Skeletal muscle satellite cell (primary cell): ENCODE measurements around the gene SCN4B.

Experiments used
- H3K27me3 ChIP-seq: 2 replicates; pipeline ENCODE4 v1.7.0; 2013; ENCODE audit warnings: low read length; ENCODE audit not compliant: control insufficient read depth, insufficient read depth
- H3K36me3 ChIP-seq: 2 replicates; pipeline ENCODE4 v1.7.0; 2013; ENCODE audit warnings: mild to moderate bottlenecking, control low read depth, low read length; ENCODE audit not compliant: insufficient read depth
- H3K4me1 ChIP-seq: 2 replicates; pipeline ENCODE4 v1.7.0; 2013; ENCODE audit warnings: low read length; ENCODE audit not compliant: control insufficient read depth, insufficient read depth
- H3K4me2 ChIP-seq: 2 replicates; pipeline ENCODE4 v1.7.0; 2013; ENCODE audit warnings: mild to moderate bottlenecking, low read length
- H3K4me3 ChIP-seq: 2 replicates; pipeline ENCODE4 v1.7.0; 2013; ENCODE audit warnings: low read length
- H3K9ac ChIP-seq: 2 replicates; pipeline ENCODE4 v1.7.0; 2013; ENCODE audit warnings: mild to moderate bottlenecking, low read depth, low read length, moderate library complexity
- H3K9me3 ChIP-seq: replicated peaks from 2 replicates; pipeline ENCODE4 v1.7.0; 2013; ENCODE audit warnings: mild to moderate bottlenecking, control low read depth, low read length

SCN4B gene

GRCh38 chr11:118135796-118136165, 16.8 kb downstream of the SCN4B start:
- no peaks in the 10 kb centered on the region for H3K36me3 ChIP-seq
- no peak overlapping the region for H3K4me3 ChIP-seq
- no peak overlapping the region for H3K4me2 ChIP-seq
- no peaks in the 10 kb centered on the region for H3K4me1 ChIP-seq
- no peak overlapping the region for H3K9ac ChIP-seq
- no peaks in the 10 kb centered on the region for H3K9me3 ChIP-seq
- peaks cover 41% of the 10 kb centered on the region for H3K27me3 ChIP-seq

- Histone ChIP-seq H3K4me3 (no peak overlapping the region), H3K4me2 (no peak overlapping the region), H3K27me3 (peaks cover 38% of the 10 kb centered on the region), H3K9me3 (no peaks in the 10 kb centered on the region), H3K36me3 (no peaks in the 10 kb centered on the region), H3K4me1 (no peaks in the 10 kb centered on the region), H3K9ac (no peak overlapping the region)
Observed at GRCh38 chr11:118135051-118135795, 17.4 kb downstream of the SCN4B start.

GRCh38 chr11:118133816-118134215, 18.8 kb downstream of the SCN4B start:
- no peak overlapping the region for H3K4me2 ChIP-seq
- H3K9me3 ChIP-seq: no peaks in the 10 kb centered on the region
- H3K27me3 ChIP-seq: peaks cover 34% of the 10 kb centered on the region
- no peak overlapping the region for H3K9ac ChIP-seq
- H3K4me3 ChIP-seq: no peak overlapping the region
- no peaks in the 10 kb centered on the region for H3K36me3 ChIP-seq
- H3K4me1 ChIP-seq: no peaks in the 10 kb centered on the region

- no peaks in the 10 kb centered on the region for H3K4me1 ChIP-seq
- H3K27me3 ChIP-seq: peaks cover 29% of the 10 kb centered on the region
- H3K4me3 ChIP-seq: no peak overlapping the region
- H3K9ac ChIP-seq: no peak overlapping the region
- no peaks in the 10 kb centered on the region for H3K36me3 ChIP-seq
- no peak overlapping the region for H3K4me2 ChIP-seq
- H3K9me3 ChIP-seq: no peaks in the 10 kb centered on the region
Observed at GRCh38 chr11:118132385-118133151, 20.1 kb downstream of the SCN4B start.

GRCh38 chr11:118129471-118130172, 23.0 kb downstream of the SCN4B start:
- Histone ChIP-seq H3K9me3 (no peaks in the 10 kb centered on the region), H3K36me3 (no peaks in the 10 kb centered on the region), H3K4me3 (no peak overlapping the region), H3K4me1 (no peaks in the 10 kb centered on the region), H3K27me3 (peaks cover 26% of the 10 kb centered on the region), H3K9ac (no peak overlapping the region), H3K4me2 (no peak overlapping the region)

GRCh38 chr11:118128721-118129470, 23.7 kb downstream of the SCN4B start:
- no peaks in the 10 kb centered on the region for H3K4me1 ChIP-seq
- H3K27me3 ChIP-seq: peaks cover 21% of the 10 kb centered on the region
- H3K4me2 ChIP-seq: no peak overlapping the region
- H3K36me3 ChIP-seq: no peaks in the 10 kb centered on the region
- no peak overlapping the region for H3K9ac ChIP-seq
- H3K9me3 ChIP-seq: no peaks in the 10 kb centered on the region
- no peak overlapping the region for H3K4me3 ChIP-seq

- no peaks in the 10 kb centered on the region for H3K9me3 ChIP-seq
- H3K36me3 ChIP-seq: no peaks in the 10 kb centered on the region
- no peaks in the 10 kb centered on the region for H3K4me1 ChIP-seq
- H3K9ac ChIP-seq: no peak overlapping the region
- peaks cover 18% of the 10 kb centered on the region for H3K27me3 ChIP-seq
- no peak overlapping the region for H3K4me3 ChIP-seq
- H3K4me2 ChIP-seq: no peak overlapping the region
Observed at GRCh38 chr11:118128310-118128709, 24.3 kb downstream of the SCN4B start.

GRCh38 chr11:118126082-118126838, 26.4 kb downstream of the SCN4B start:
- Histone ChIP-seq H3K4me3 (no peak overlapping the region), H3K9me3 (no peaks in the 10 kb centered on the region), H3K4me2 (no peak overlapping the region), H3K27me3 (peaks cover 15% of the 10 kb centered on the region), H3K4me1 (no peaks in the 10 kb centered on the region), H3K36me3 (no peaks in the 10 kb centered on the region), H3K9ac (no peak overlapping the region)

GRCh38 chr11:118124929-118125535, 27.6 kb downstream of the SCN4B start:
- no peaks in the 10 kb centered on the region for H3K36me3 ChIP-seq
- H3K4me1 ChIP-seq: no peaks in the 10 kb centered on the region
- H3K27me3 ChIP-seq: peaks cover 16% of the 10 kb centered on the region
- H3K4me2 ChIP-seq: no peak overlapping the region
- H3K9ac ChIP-seq: no peak overlapping the region
- no peaks in the 10 kb centered on the region for H3K9me3 ChIP-seq
- no peak overlapping the region for H3K4me3 ChIP-seq

- no peaks in the 10 kb centered on the region for H3K9me3 ChIP-seq
- no peak overlapping the region for H3K4me2 ChIP-seq
- H3K36me3 ChIP-seq: no peaks in the 10 kb centered on the region
- H3K4me3 ChIP-seq: no peak overlapping the region
- H3K27me3 ChIP-seq: peaks cover 14% of the 10 kb centered on the region
- no peak overlapping the region for H3K9ac ChIP-seq
- no peaks in the 10 kb centered on the region for H3K4me1 ChIP-seq
Observed at GRCh38 chr11:118120793-118121192, 31.8 kb downstream of the SCN4B start.
